ENCODE results near the gene IPO11. TPM values are rescaled to one million over a fixed set of nuclear protein-coding genes. Genes with fewer than 3 reads are reported as not detected.

The IPO11 gene
- total and polyA plus RNA-seq, 2 experiments from 2014 or later: 18.7 to 64.7 TPM

- Mint-ChIP-seq H3K27ac (no peak overlapping the region), H3K36me3 (ENCODE audit: low read depth) (peaks cover 44% of the 10 kb centered on the region), H3K9me3 (no peaks in the 10 kb centered on the region), H3K4me3 (no peak overlapping the region), H3K4me1 (0 out of 3 replicates have a peak, but pooled peaks cover 5% of the 10 kb centered on the region), H3K27me3 (ENCODE audit: insufficient read depth, low read depth, poor library complexity) (no peaks in the 10 kb centered on the region)
- Histone ChIP-seq H2AFZ (no peak overlapping the region), H3K4me1 (ENCODE audit: insufficient read depth) (no peaks in the 10 kb centered on the region; the same call in 1 of the 2 replicates), H4K20me1 (replicated peaks; ENCODE audit: insufficient read depth) (no peaks in the 10 kb centered on the region), H3K27ac (ENCODE audit: low read depth) (no peak overlapping the region), H3K9me2 (ENCODE audit: insufficient read depth) (no peaks in the 10 kb centered on the region), H3K27me3 (ENCODE audit: insufficient read depth) (no peaks in the 10 kb centered on the region), H3K4me3 (no peak overlapping the region), H3F3A (replicated peaks; ENCODE audit: low read depth) (no peaks in the 10 kb centered on the region), H3K36me3 (ENCODE audit: insufficient read depth) (peaks cover 6% of the 10 kb centered on the region; the same call in 1 of the 2 replicates), H3K79me2 (replicated peaks; ENCODE audit: insufficient read depth) (no peaks in the 10 kb centered on the region; the same call in 1 of the 2 replicates), H3K4me2 (no peak overlapping the region)
- TF ChIP-seq POLR2AphosphoS5 (IDR thresholded peaks at IDR 0.05; ENCODE audit: low read depth): no peak
- TF ChIP-seq REST (IDR thresholded peaks at IDR 0.05; ENCODE audit: unreplicated experiment): no peak
- TF ChIP-seq EZH2 (IDR thresholded peaks at IDR 0.05; ENCODE audit: low read depth, unreplicated experiment): no peak
- no peak for TF ChIP-seq EZH2phosphoT487 (IDR thresholded peaks at IDR 0.05; ENCODE audit: unreplicated experiment)
- no peak for TF ChIP-seq CTCF (conservative IDR thresholded peaks at IDR 0.05; ENCODE audit: low read depth in 2 of 2)
- no peak for TF ChIP-seq ZNF462 (CRISPR knock-in tag; IDR thresholded peaks at IDR 0.05)
- no peak for TF ChIP-seq NANOG (IDR thresholded peaks at IDR 0.05; ENCODE audit: borderline replicate concordance)
- no peak for TF ChIP-seq CREB1 (CRISPR knock-in tag; IDR thresholded peaks at IDR 0.05; ENCODE audit: low read depth)
- no peak for TF ChIP-seq JUNB (IDR thresholded peaks at IDR 0.05; ENCODE audit: unreplicated experiment)
- no peak for TF ChIP-seq ZNF331 (CRISPR knock-in tag; IDR thresholded peaks at IDR 0.05; ENCODE audit: low read depth)
- TF ChIP-seq STAT1 (IDR thresholded peaks at IDR 0.05; ENCODE audit: unreplicated experiment): no peak
- TF ChIP-seq ZNF114 (CRISPR knock-in tag; IDR thresholded peaks at IDR 0.05): no peak
- TF ChIP-seq ETS1 (IDR thresholded peaks at IDR 0.05): no peak
- ATAC-seq: no peak
- DNase-seq (ENCODE audit: low spot score): no peak
Measured at GRCh38 chr5:62506659-62507460, 94.3 kb downstream of the IPO11 start.

All from GM23338 (cell line).